SK-N-MC (cell line): ENCODE results near the gene DCP2.

Experiments
- DNase-seq: peaks from one replicate; pipeline ENCODE4 v3.0.0-alpha.2; 2011; ENCODE audit warnings: low read depth, low spot score
- H3K27ac ChIP-seq: fragments of 200-600 bp; sonication (generic); 2 replicates; pipeline ENCODE4 v1.5.1; 2016; ENCODE audit warnings: mixed run types
- H3K36me3 ChIP-seq: fragments of 200-600 bp; sonication (generic); 2 replicates; pipeline ENCODE4 v1.6.1; 2017; ENCODE audit warnings: antibody characterized with exemption, low read length, mixed read lengths; ENCODE audit not compliant: insufficient read depth
- H3K4me3 ChIP-seq: fragments of 200-600 bp; sonication (generic); 2 replicates; pipeline ENCODE4 v1.5.1; 2016
- H3K9ac ChIP-seq: fragments of 200-600 bp; sonication (generic); 2 replicates; pipeline ENCODE4 v1.8.0; 2017; ENCODE audit warnings: mixed run types, mixed read lengths; ENCODE audit not compliant: insufficient read length
- H3K9me3 ChIP-seq: fragments of 200-600 bp; sonication (generic); 2 replicates; pipeline ENCODE4 v1.6.1; 2017; ENCODE audit warnings: low read depth, mild to moderate bottlenecking, antibody characterized with exemption, low read length, moderate library complexity, mixed read lengths
- EZH2 ChIP-seq: fragments of 200-600 bp; sonication (generic); IDR thresholded peaks from one replicate; pipeline ENCODE4 v1.6.1; 2017; ENCODE audit warnings: antibody characterized with exemption
- FOXP2 ChIP-seq: optimal IDR thresholded peaks from 2 replicates; pipeline ENCODE3; 2011; ENCODE audit warnings: mild to moderate bottlenecking, moderate library complexity; ENCODE audit not compliant: insufficient read depth; ENCODE audit errors: extremely low read length, control extremely low read depth
- POLR2AphosphoS5 ChIP-seq: IDR thresholded peaks from 2 replicates; pipeline ENCODE4 v1.6.1; 2012; ENCODE audit warnings: mild to moderate bottlenecking, low read depth, low read length, borderline replicate concordance

Gene DCP2

DNA sequence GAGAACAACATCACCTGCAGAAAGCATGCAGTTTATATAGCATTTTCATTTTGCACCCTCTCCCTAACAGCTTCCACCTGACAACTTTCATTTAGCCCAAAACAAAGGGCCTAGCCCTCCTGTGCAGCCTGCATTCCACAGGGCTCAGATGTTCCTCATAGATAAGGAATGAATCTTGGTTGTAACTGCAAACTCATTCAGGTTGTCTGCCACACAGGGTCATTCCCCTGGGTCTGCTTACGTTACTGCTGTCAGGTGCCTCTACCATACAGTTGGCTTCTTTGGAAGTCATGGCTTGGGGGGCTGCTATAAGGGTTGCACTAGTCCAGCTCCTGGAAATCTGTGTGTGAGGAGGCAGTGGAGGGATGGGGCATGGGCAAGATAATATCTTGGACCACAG, 2.7 kb upstream of the DCP2 start:
- Histone ChIP-seq H3K9me3 (no peaks in the 10 kb centered on the region), H3K9ac (no peak overlapping the region), H3K4me3 (no peak overlapping the region), H3K27ac (no peak overlapping the region), H3K36me3 (no peaks in the 10 kb centered on the region)
- DNase-seq = no peak
- TF ChIP-seq EZH2 (no peak), POLR2AphosphoS5 (no peak), FOXP2 (no peak)

DNA sequence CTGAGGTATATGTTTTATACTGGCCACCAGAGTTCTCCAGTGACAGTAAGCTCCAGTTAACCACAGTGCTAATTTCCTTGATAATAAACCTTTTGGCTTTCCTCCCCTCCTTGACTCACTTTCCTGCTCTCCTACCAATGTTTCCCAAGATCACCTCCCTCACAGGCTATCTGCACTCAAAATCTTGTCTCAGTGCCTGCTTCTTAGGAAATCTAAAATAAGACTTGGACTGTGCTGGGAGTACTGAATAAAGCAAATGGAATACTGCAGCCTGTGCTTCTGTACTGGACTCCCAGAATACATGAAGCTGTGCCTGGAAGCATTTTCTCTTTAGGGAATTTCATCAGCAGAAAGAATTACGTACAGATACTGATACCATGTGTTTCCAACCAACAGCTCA, 1.7 kb upstream of the DCP2 start:
- no peak for TF ChIP-seq POLR2AphosphoS5
- TF ChIP-seq EZH2 = no peak
- no peak for TF ChIP-seq FOXP2
- DNase-seq = no peak
- no peak overlapping the region for H3K27ac ChIP-seq
- no peaks in the 10 kb centered on the region for H3K9me3 ChIP-seq
- no peak overlapping the region for H3K9ac ChIP-seq
- no peak overlapping the region for H3K4me3 ChIP-seq
- no peaks in the 10 kb centered on the region for H3K36me3 ChIP-seq

DNA sequence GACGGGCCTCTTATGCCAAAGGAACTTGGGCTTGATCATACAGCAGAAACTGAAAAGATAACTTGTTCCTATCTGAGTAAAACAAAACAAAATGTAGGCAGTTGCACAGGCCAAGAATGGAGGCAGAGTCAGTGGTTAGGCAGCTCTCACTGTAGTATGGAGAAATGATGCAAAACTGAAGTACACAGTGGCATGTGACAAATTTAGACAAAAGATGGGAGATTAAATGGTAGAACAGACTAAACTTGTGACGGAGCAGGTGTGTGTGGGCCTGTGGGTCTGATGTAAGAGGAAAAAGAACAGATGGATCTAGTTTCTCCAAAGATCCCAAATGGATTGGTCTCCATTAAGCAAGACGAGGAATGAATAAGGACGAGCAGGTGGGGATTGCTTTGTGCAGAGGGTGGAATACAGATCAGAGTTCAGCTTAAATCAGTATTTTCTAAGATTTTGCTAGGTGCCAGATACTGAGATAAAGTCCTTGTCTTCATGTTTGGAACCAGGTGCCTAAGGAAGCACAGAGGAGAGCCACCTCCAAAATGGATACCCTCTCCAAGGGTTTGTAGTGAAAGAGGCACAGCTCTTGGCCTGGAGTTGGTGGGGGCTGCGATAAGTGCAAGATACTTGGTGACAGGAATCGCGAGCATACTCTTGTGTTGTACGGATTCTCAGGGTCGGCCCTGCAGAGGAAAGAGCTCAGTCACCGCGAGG, 722 bp upstream of the DCP2 start:
- TF ChIP-seq EZH2 (no peak), FOXP2 (no peak), POLR2AphosphoS5 (no peak)
- peak overlapping the region; percentile 57; the same call in 1 of the 2 replicates for H3K27ac ChIP-seq

DNA sequence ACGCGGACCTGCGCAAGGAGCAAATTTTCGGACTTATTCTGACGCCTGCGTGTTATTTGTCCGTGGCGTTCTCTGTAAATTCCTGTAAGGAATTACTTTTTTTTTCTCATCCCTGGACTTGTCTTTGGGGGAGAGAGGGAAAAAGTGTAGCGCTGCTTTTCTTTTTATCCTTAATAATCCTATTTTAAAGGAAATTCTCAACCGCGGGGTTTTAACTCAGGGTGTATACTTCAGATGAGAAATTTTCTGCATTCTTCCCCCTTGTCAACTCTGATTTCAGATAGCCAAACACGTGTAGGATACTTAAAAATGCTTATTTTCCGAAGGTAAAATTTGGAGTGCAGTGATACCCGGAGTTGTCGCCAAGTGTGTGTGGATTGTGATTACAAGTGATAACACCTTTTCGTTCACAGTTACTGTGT, 853 bp downstream of the DCP2 start:
- no peak for DNase-seq
- peak overlapping the region; percentile 88 for H3K27ac ChIP-seq
- H3K9me3 ChIP-seq = no peaks in the 10 kb centered on the region
- H3K9ac ChIP-seq = peak overlapping the region; percentile 95
- TF ChIP-seq POLR2AphosphoS5 (no peak), EZH2 (no peak), FOXP2 (no peak)
- H3K36me3 ChIP-seq = peaks cover 17% of the 10 kb centered on the region
- peak overlapping the region; percentile 96 for H3K4me3 ChIP-seq

More for the DNA sequence above, 722 bp upstream of the DCP2 start:
- peak overlapping the region; percentile 47 for H3K9ac ChIP-seq
- peaks cover 2% of the 10 kb centered on the region; the same call in 1 of the 2 replicates for H3K36me3 ChIP-seq
- DNase-seq = no peak
- H3K9me3 ChIP-seq = no peaks in the 10 kb centered on the region
- peak overlapping the region; percentile 96 for H3K4me3 ChIP-seq

DNA sequence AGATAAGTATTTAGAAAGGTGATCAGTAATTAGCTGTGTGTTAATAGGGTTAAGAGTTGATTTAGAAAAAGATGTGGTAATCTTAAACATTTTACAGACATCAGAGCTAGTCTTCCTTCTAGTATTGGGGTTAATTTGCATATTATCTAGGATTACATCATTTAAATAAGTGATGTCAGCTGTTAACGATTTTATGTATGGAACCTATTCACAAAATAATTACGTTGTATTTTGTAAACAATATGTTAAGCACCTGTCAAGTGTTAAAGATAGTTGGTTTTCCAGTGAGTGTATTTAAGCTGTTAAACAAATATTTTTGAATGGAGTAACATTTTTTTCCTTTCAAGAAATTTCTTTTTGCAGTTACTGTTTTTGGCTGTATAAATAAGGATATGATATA, 2.2 kb downstream of the DCP2 start:
- H3K4me3 ChIP-seq = peak overlapping the region; percentile 96
- peak overlapping the region; percentile 95 for H3K9ac ChIP-seq
- H3K9me3 ChIP-seq = no peaks in the 10 kb centered on the region
- H3K36me3 ChIP-seq = peaks cover 26% of the 10 kb centered on the region
- DNase-seq = no peak
- TF ChIP-seq FOXP2 (no peak), POLR2AphosphoS5 (no peak), EZH2 (no peak)
- H3K27ac ChIP-seq = peak overlapping the region; percentile 60

DNA sequence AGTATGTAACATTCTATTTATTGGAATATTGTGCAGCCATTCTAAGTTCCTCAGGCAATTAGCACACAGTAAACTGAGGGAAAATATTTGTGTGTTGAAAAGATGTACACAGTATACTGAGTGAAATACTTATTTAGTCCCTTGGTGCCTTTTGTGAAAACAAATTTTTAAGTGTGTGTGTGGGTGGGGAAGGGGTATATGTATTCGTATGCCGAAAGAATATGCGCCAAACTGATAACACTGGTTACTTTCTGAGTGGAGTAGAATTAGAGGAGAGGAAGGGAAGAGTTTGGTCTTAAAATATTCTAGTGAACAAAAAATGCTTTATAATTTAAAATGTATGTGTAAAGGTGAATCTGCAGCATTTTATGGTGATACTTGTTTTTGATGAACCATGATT, 3.1 kb downstream of the DCP2 start:
- TF ChIP-seq EZH2 (no peak), POLR2AphosphoS5 (no peak), FOXP2 (no peak)
- no peak for DNase-seq
- peak overlapping the region; percentile 96 for H3K4me3 ChIP-seq
- peak overlapping the region; percentile 60 for H3K27ac ChIP-seq
- peaks cover 30% of the 10 kb centered on the region for H3K36me3 ChIP-seq
- H3K9me3 ChIP-seq = no peaks in the 10 kb centered on the region
- peak overlapping the region; percentile 95 for H3K9ac ChIP-seq

DNA sequence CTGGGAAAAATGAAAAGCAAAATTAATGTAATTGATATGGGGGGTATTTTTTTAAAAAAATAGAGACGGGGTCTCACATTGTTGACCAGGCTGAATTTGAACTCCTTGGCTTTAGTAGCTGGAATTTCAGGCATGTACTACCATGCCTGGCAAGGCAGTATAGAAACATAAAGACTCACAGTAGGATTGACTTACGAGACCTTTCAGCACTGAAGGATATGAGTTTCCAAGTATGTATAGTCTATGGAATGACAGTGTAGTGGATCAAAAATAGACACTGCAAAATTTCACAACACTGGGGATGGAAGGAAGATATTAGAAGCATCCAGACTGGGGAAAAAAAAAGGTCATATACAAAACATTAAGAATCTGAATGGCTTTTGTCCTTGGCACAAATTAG, 6.8 kb downstream of the DCP2 start:
- DNase-seq = no peak
- H3K4me3 ChIP-seq = no peak overlapping the region
- no peak overlapping the region for H3K27ac ChIP-seq
- no peak for TF ChIP-seq POLR2AphosphoS5
- H3K36me3 ChIP-seq = peaks cover 30% of the 10 kb centered on the region
- H3K9ac ChIP-seq = no peak overlapping the region
- H3K9me3 ChIP-seq = no peaks in the 10 kb centered on the region

DNA sequence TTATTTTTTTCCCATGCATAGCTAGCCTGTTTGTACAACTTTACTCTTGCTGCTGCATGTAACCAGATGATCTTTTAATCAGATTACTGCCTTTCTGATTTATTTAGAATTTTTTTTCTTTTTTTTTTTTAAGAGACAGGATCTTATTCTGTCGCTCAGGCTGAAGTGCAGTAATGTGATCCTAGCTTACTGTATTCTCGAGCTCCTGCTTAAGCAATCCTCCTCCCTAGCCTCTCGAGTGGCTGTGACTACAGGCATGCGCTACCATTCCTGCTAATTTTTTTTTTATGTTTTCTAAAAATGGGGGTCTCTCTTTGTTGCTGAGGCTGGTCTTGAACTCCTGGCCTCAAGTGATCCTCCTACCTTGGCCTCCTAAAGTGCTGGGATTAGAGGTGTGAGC, 9.6 kb downstream of the DCP2 start:
- Histone ChIP-seq H3K27ac (no peak overlapping the region), H3K9me3 (no peaks in the 10 kb centered on the region), H3K4me3 (no peak overlapping the region), H3K36me3 (peaks cover 34% of the 10 kb centered on the region), H3K9ac (no peak overlapping the region)
- no peak for TF ChIP-seq FOXP2
- TF ChIP-seq POLR2AphosphoS5 = no peak
- no peak for TF ChIP-seq EZH2
- no peak for DNase-seq
